Glutamatergic neuron (in vitro differentiated cells): ENCODE measurements around the gene ERFL. TPM values are rescaled to one million over a fixed set of nuclear protein-coding genes. Genes with fewer than 3 reads are reported as not detected.
"Not testable (repeated sequence)": the region's sequence is repeated elsewhere in the genome, so short reads cannot be mapped to it uniquely, and the experiment has no call there.

ENCODE experiments used
- DNase-seq: peaks from one replicate; pipeline ENCODE4 v3.0.0; 2022
- H3K27ac Mint-ChIP-seq: one replicate; pipeline ENCODE4 v1.8.0; 2020; ENCODE audit warnings: mild to moderate bottlenecking, mixed read lengths, inconsistent platforms; ENCODE audit not compliant: unreplicated experiment
- H3K27me3 Mint-ChIP-seq: one replicate; pipeline ENCODE4 v1.8.0; 2020; ENCODE audit warnings: mild to moderate bottlenecking, moderate library complexity, mixed read lengths, inconsistent platforms; ENCODE audit not compliant: unreplicated experiment
- H3K36me3 Mint-ChIP-seq: one replicate; pipeline ENCODE4 v1.8.0; 2020; ENCODE audit warnings: mild to moderate bottlenecking, mixed read lengths, inconsistent platforms; ENCODE audit not compliant: unreplicated experiment
- H3K4me1 Mint-ChIP-seq: one replicate; pipeline ENCODE4 v1.8.0; 2020; ENCODE audit warnings: mild to moderate bottlenecking, low read depth, mixed read lengths, inconsistent platforms; ENCODE audit not compliant: unreplicated experiment
- H3K4me3 Mint-ChIP-seq: one replicate; pipeline ENCODE4 v1.8.0; 2020; ENCODE audit warnings: mild to moderate bottlenecking, mixed read lengths, inconsistent platforms; ENCODE audit not compliant: unreplicated experiment
- H3K9me3 Mint-ChIP-seq: one replicate; pipeline ENCODE4 v1.8.0; 2020; ENCODE audit warnings: mild to moderate bottlenecking, moderate library complexity, mixed read lengths, inconsistent platforms; ENCODE audit not compliant: unreplicated experiment
- total RNA-seq: library from RNA; stranded (reverse); fragmentation: NEBNext Ultra II Directional; extraction: Animal tissue kit (Norgen Biotek cat#: 25700); gene quantifications from one replicate; pipeline ENCODE4 v1.2.1, GENCODE V29; 2021; ENCODE audit not compliant: unreplicated experiment
- TF ChIP-seq, protein P1 (sequence below): fragments of 200-600 bp; sonication (generic); IDR thresholded peaks from one replicate; pipeline ENCODE4 v1.5.0; 2021; ENCODE audit not compliant: partially characterized antibody, unreplicated experiment

The ERFL gene
- total RNA-seq, 1 donor from 2014 or later, result 1.6 TPM

DNA sequence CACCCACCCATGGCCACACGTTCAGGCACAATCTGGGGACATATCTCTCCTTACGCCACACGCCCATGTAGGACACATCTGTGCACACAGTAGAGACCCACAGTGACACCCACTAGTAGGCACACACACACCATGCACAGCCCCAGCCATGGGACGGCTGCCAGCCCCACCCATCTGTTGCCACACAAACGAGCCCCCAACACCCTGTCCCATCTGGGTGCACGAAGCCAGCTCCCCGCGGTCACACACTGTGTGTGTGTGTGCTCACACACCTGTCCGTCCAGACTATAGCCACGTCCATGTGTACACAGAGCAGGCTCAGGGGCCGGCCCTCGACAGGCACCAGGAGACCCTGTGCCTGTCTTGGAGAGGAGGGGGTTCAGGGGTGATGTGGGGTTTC, 10.6 kb downstream of the ERFL start:
- Mint-ChIP-seq H3K27me3 (peaks cover 16% of the 10 kb centered on the region), H3K36me3 (no peaks in the 10 kb centered on the region)

DNA sequence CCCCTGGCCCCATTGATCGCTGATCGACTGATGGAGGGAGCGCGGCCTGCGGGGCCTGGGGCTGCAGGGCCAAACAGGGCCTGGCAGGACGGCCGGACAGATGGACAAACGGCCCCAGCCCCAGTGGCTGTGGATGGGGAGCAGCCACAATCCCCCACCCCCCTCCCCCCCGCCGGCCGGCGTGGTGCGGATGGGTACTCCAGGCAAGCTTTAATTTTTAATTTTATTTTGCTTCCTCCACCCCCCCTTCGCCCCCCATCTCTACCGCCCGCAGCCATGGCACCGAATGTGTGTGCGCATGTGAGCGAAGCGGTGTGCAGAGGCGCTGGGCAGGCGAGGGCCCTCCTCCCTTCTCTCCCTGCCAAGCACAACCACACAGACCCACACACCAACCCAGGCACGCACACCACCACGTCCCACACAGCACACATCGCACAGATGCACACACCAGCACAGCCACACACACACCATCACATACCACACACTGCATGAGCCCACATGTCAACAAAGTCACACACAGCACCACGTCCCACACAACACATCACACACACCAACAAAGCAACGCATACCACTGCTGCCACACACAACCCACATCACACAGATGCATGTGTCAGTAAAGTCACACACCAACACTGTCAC, 12.4 kb downstream of the ERFL start:
- TF ChIP-seq, protein P1, sequence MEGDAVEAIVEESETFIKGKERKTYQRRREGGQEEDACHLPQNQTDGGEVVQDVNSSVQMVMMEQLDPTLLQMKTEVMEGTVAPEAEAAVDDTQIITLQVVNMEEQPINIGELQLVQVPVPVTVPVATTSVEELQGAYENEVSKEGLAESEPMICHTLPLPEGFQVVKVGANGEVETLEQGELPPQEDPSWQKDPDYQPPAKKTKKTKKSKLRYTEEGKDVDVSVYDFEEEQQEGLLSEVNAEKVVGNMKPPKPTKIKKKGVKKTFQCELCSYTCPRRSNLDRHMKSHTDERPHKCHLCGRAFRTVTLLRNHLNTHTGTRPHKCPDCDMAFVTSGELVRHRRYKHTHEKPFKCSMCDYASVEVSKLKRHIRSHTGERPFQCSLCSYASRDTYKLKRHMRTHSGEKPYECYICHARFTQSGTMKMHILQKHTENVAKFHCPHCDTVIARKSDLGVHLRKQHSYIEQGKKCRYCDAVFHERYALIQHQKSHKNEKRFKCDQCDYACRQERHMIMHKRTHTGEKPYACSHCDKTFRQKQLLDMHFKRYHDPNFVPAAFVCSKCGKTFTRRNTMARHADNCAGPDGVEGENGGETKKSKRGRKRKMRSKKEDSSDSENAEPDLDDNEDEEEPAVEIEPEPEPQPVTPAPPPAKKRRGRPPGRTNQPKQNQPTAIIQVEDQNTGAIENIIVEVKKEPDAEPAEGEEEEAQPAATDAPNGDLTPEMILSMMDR, result no peak
- Mint-ChIP-seq H3K9me3 (peaks cover 5% of the 10 kb centered on the region), H3K4me1 (peaks cover 15% of the 10 kb centered on the region), H3K27ac (no peak overlapping the region), H3K36me3 (no peaks in the 10 kb centered on the region), H3K4me3 (no peak overlapping the region), H3K27me3 (peaks cover 18% of the 10 kb centered on the region)
- peak; percentile 27 for DNase-seq

More for the DNA sequence above, 10.6 kb downstream of the ERFL start:
- Mint-ChIP-seq H3K4me3 (no peak overlapping the region), H3K9me3 (peaks cover 8% of the 10 kb centered on the region), H3K4me1 (peaks cover 14% of the 10 kb centered on the region), H3K27ac (no peak overlapping the region)
- peak; percentile 46 for DNase-seq
- TF ChIP-seq, protein P1, result no peak

DNA sequence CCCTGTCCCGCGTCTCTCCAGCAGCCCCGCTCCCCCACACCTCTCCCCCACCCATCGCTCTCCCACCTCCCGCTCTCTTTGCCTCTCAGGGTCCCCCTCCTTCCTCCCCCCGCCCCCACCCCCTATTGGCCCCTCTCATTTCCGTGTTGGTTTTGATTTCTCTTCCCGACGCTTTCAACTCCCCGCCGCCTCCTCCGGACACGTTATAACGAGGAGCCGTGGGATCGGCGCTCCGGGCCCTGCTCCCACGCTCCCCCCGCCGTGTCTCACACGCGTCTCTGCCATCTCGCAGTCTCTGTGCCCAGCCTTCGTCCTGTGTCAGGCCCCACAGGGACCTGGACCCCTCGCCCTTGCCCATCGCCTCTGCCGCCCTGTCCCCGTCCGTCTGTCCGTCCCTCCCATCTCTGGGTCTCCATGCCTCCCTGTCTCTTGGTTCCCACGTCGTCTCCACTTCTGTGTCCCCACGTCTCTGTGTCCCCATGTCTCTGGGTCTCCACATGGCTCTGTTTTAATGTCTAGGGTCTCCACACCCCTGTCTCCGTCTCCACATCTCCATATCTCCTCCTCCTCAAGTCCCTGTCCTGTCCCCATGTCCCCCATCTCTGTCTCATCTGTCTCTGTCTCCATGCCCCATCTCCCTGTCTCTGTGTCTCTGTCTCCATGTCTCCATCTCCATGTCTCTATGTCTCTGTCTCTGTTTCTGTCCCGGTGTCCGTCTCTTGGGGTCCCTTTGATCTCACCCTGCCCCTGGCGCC, 13.1 kb downstream of the ERFL start:
- Mint-ChIP-seq H3K4me3 (no peak overlapping the region), H3K4me1 (peaks cover 20% of the 10 kb centered on the region)
- DNase-seq, result no peak

DNA sequence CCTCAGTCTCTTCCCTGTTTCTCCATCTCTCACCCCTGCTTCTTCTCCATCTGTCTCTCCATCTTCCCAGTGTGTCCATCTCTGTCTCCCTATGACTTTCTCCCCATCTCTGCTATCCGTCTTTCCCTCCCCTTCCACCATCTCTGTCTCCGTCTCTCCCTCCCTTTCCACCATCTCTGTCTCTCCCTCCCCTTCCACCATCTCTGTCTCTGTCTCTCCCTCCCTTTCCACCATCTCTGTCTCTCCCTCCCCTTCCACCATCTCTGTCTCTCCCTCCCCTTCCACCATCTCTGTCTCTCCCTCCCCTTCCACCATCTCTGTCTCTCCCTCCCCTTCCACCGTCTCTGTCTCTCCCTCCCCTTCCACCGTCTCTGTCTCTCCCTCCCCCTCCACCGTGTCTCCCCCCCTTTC, 13.8 kb downstream of the ERFL start:
- not testable (repeated sequence) for DNase-seq, H3K36me3 Mint-ChIP-seq, H3K9me3 Mint-ChIP-seq
- H3K27ac Mint-ChIP-seq, result peak overlapping the region; percentile 57
- peaks cover 22% of the 10 kb centered on the region for H3K27me3 Mint-ChIP-seq
- H3K4me1 Mint-ChIP-seq, result peaks cover 20% of the 10 kb centered on the region
- H3K4me3 Mint-ChIP-seq, result peak overlapping the region; percentile 5

More for the DNA sequence above, 13.1 kb downstream of the ERFL start:
- no peak overlapping the region for H3K27ac Mint-ChIP-seq
- peaks cover 7% of the 10 kb centered on the region for H3K9me3 Mint-ChIP-seq
- TF ChIP-seq, protein P1, result no peak
- peaks cover 22% of the 10 kb centered on the region for H3K27me3 Mint-ChIP-seq
- no peaks in the 10 kb centered on the region for H3K36me3 Mint-ChIP-seq

DNA sequence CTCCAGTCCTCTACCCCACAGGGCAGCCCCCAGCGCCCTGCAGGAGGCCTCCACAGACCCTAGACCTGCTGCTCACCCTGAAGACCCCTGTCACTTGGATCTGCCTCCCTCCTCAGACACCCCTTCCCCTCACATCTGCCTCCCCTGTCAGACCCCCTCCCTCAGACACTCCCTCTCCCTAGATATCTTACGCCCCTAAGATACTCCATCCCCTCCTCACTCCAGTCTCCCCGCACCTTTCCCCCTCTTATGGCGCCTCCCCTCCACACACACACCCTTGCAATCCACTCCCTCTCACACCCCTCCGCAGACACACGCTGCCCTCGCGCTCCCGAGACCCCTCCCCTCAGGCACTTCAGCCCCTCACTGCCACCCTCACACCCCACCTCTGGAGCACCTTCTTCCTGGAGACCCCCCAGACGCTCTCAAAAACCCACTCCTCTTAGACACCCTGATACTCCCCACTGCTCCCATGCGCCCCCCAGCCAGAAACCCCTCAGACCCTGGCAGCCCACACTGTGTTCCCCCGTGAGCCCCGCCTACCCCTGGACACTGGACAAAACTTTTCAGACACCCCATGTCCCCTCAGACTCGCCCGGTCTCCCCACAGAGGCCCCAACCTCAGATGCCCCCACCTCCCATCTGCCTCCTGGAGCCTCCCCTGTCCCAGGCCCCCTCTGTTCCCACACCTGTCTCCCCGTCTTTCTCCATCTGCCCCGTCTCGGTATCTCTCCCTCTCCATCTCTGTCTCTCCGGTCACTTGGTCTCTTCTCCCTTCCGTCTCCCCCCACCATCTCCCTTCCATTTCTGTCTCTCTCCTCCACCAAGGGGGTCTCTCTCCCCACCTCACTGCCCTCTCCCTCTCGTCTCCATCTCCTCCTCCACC, 14.5 kb downstream of the ERFL start:
- peaks cover 20% of the 10 kb centered on the region for H3K4me1 Mint-ChIP-seq
- DNase-seq, result no peak
- peak overlapping the region; percentile 5 for H3K4me3 Mint-ChIP-seq
- H3K27me3 Mint-ChIP-seq, result peaks cover 22% of the 10 kb centered on the region
- no peaks in the 10 kb centered on the region for H3K36me3 Mint-ChIP-seq
- TF ChIP-seq, protein P1, result no peak
- H3K27ac Mint-ChIP-seq, result peak overlapping the region; percentile 57
- peaks cover 7% of the 10 kb centered on the region for H3K9me3 Mint-ChIP-seq
